Tibial nerve (tissue), 4 donors: ENCODE measurements around the gene GDPD3. TPM values are rescaled to one million over a fixed set of nuclear protein-coding genes. Genes with fewer than 3 reads are reported as not detected.

Experiments
- DNase-seq, 2 donors: peaks; one replicate each; pipeline ENCODE4 v3.0.0-alpha.2; 2019; ENCODE audit warnings: low spot score in 2 of 2
- H3K27ac ChIP-seq, 4 donors: fragments of 200-600 bp; sonication (generic) in 3 of 4; one replicate each; pipeline ENCODE4 v1.5.1; 2017 to 2019; ENCODE audit warnings: mild to moderate bottlenecking in 1 of 4
- H3K27me3 ChIP-seq, 2 donors: fragments of 200-600 bp; sonication (generic) in 1 of 2; one replicate each; pipeline versions ENCODE4 v1.5.1 to v1.6.0; 2017 to 2019
- H3K36me3 ChIP-seq, 3 donors: fragments of 200-600 bp; sonication (generic); one replicate each; pipeline ENCODE4 v1.5.1; 2018 to 2019
- H3K4me1 ChIP-seq, 4 donors: fragments of 200-600 bp; sonication (generic) in 3 of 4; one replicate each; pipeline ENCODE4 v1.5.1; 2017 to 2019
- H3K4me3 ChIP-seq, 4 donors: fragments of 200-600 bp; sonication (generic) in 3 of 4; one replicate each; pipeline ENCODE4 v1.5.1; 2017 to 2019; ENCODE audit warnings: mild to moderate bottlenecking in 1 of 4, moderate library complexity in 1 of 4
- H3K9me3 ChIP-seq, 4 donors: fragments of 200-600 bp; sonication (generic) in 3 of 4; one replicate each; pipeline ENCODE4 v1.5.1; 2017 to 2019
- EP300 ChIP-seq, 2 donors: sonication (generic); formaldehyde crosslinking; IDR thresholded peaks; one replicate each; pipeline ENCODE4 v1.6.1; 2017; ENCODE audit warnings: antibody characterized with exemption in 2 of 2, mild to moderate bottlenecking in 1 of 2
- POLR2A ChIP-seq, 2 donors: fragments of 450-650 bp; IDR thresholded peaks; one replicate each; pipeline ENCODE4 v1.6.1; 2017; ENCODE audit warnings: antibody characterized with exemption in 2 of 2, mild to moderate bottlenecking in 2 of 2, moderate library complexity in 2 of 2
- WGBS, 2 donors: methylation state at CpG; one replicate each; pipeline ENCODE4 v1.1.5; 2018; 5-methylcytosine and 5-hydroxymethylcytosine counted together
- total RNA-seq, 4 donors: library from RNA; depleted of rRNA; stranded (reverse); fragments of >200 nt; gene quantifications; one replicate each; pipeline ENCODE4 v1.1.0, GENCODE V29; 2016
- TF ChIP-seq, protein P1 (sequence below), 5 experiments: fragments of 200-600 bp in 3 of 5; fragments of 450-650 bp in 2 of 5; sonication (generic) in 3 of 5; IDR thresholded peaks; one replicate each; pipeline ENCODE4 v1.5.1; 2016 to 2019; ENCODE audit warnings: antibody characterized with exemption in 5 of 5, mild to moderate bottlenecking in 3 of 5, moderate library complexity in 2 of 5

Gene GDPD3
- total RNA-seq, 4 donors from 2014 or later, result 2.8 to 5.2 (median 4.6) TPM

DNA sequence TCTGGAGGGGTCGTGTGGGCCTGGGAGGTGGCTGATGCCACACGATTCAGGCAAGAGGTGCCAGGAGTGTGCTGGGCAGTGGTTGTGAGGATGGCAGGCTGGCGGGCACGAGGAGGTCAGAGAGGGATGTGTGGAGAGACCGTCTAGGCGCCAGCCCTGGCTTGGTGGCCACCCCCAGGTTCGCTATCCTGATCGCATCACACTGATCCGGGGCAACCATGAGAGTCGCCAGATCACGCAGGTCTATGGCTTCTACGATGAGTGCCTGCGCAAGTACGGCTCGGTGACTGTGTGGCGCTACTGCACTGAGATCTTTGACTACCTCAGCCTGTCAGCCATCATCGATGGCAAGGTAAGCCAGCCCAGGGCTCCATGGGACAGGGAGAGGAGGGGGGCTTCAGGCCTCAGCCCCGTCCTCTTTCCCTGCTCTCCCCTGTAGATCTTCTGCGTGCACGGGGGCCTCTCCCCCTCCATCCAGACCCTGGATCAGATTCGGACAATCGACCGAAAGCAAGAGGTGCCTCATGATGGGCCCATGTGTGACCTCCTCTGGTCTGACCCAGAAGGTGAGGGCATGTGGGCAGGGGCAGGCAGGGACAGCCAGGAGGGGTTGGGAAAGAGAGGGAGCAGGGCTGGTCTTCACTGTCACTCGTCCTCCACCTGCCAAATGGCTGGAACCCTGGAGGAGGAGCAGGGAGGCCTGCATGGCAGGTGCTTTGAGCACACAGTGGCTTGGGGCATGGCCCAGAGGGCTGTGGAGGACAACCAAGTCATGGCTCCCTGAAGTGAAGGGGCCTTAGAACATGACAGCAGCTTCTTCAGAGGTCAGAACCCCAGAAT, 29.9 kb downstream of the GDPD3 start:
- Histone ChIP-seq H3K4me3 (no peak overlapping the region), H3K9me3 (no peaks in the 10 kb centered on the region), H3K4me1 (peaks cover 0 to 37% (median 0%) of the 10 kb centered on the region in 4 donors), H3K27me3 (no peaks in the 10 kb centered on the region), H3K27ac (no peak overlapping the region), H3K36me3 (peaks cover 7 to 90% (median 22%) of the 10 kb centered on the region in 3 donors)
- 88 to 90% methylated on average over 24 of the region's 24 CpGs for WGBS, 2 donors
- DNase-seq, result no peak
- TF ChIP-seq POLR2A (IDR thresholded peaks at IDR 0.05) (no peak), EP300 (IDR thresholded peaks at IDR 0.05) (no peak)
- TF ChIP-seq, protein P1, sequence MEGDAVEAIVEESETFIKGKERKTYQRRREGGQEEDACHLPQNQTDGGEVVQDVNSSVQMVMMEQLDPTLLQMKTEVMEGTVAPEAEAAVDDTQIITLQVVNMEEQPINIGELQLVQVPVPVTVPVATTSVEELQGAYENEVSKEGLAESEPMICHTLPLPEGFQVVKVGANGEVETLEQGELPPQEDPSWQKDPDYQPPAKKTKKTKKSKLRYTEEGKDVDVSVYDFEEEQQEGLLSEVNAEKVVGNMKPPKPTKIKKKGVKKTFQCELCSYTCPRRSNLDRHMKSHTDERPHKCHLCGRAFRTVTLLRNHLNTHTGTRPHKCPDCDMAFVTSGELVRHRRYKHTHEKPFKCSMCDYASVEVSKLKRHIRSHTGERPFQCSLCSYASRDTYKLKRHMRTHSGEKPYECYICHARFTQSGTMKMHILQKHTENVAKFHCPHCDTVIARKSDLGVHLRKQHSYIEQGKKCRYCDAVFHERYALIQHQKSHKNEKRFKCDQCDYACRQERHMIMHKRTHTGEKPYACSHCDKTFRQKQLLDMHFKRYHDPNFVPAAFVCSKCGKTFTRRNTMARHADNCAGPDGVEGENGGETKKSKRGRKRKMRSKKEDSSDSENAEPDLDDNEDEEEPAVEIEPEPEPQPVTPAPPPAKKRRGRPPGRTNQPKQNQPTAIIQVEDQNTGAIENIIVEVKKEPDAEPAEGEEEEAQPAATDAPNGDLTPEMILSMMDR (IDR thresholded peaks at IDR 0.05), result no peak

GRCh38 chr16:30082545-30083090, 30.7 kb downstream of the GDPD3 start:
- no peaks in the 10 kb centered on the region for H3K27me3 ChIP-seq
- no peak for DNase-seq
- H3K4me3 ChIP-seq, result no peak overlapping the region
- H3K27ac ChIP-seq, result no peak overlapping the region
- H3K4me1 ChIP-seq, result peaks cover 0 to 46% (median 1%) of the 10 kb centered on the region in 4 donors
- H3K36me3 ChIP-seq, result peaks cover 9 to 98% (median 22%) of the 10 kb centered on the region in 3 donors
- H3K9me3 ChIP-seq, result no peaks in the 10 kb centered on the region
- 83 to 87% methylated on average over 20 of the region's 20 CpGs for WGBS, 2 donors
- TF ChIP-seq EP300 (IDR thresholded peaks at IDR 0.05), result no peak
- TF ChIP-seq POLR2A (IDR thresholded peaks at IDR 0.05), result no peak
- TF ChIP-seq, protein P1 (IDR thresholded peaks at IDR 0.05), result no peak

- no peak for DNase-seq
- Histone ChIP-seq H3K4me1 (peaks cover 0 to 47% (median 11%) of the 10 kb centered on the region in 4 donors), H3K9me3 (no peaks in the 10 kb centered on the region), H3K4me3 (no peak overlapping the region), H3K36me3 (peaks cover 9 to 72% (median 22%) of the 10 kb centered on the region in 3 donors), H3K27me3 (no peaks in the 10 kb centered on the region), H3K27ac (no peak overlapping the region)
- TF ChIP-seq EP300 (IDR thresholded peaks at IDR 0.05) (no peak), POLR2A (IDR thresholded peaks at IDR 0.05) (no peak)
- TF ChIP-seq, protein P1 (IDR thresholded peaks at IDR 0.05), result no peak
- 84 to 93% methylated on average over 7 of the region's 7 CpGs for WGBS, 2 donors
Measured at GRCh38 chr16:30079480-30079879, 33.9 kb downstream of the GDPD3 start.

- Histone ChIP-seq H3K27ac (no peak overlapping the region), H3K27me3 (no peaks in the 10 kb centered on the region), H3K36me3 (peaks cover 9 to 65% (median 22%) of the 10 kb centered on the region in 3 donors), H3K4me1 (peaks cover 0 to 42% (median 11%) of the 10 kb centered on the region in 4 donors), H3K9me3 (no peaks in the 10 kb centered on the region), H3K4me3 (no peak overlapping the region)
- TF ChIP-seq, protein P1 (IDR thresholded peaks at IDR 0.05), result no peak
- TF ChIP-seq POLR2A (IDR thresholded peaks at IDR 0.05) (no peak), EP300 (IDR thresholded peaks at IDR 0.05) (no peak)
- no peak for DNase-seq
- 84 to 91% methylated on average over 7 of the region's 7 CpGs for WGBS, 2 donors
Measured at GRCh38 chr16:30078744-30079143, 34.6 kb downstream of the GDPD3 start.

- Histone ChIP-seq H3K9me3 (no peaks in the 10 kb centered on the region), H3K36me3 (peaks cover 9 to 65% (median 11%) of the 10 kb centered on the region in 3 donors), H3K4me3 (peak overlapping the region in 1 of 4 donors; percentile 100), H3K27ac (peak overlapping the region in 1 of 4 donors; percentile 17), H3K4me1 (peaks cover 0 to 42% (median 11%) of the 10 kb centered on the region in 4 donors), H3K27me3 (no peaks in the 10 kb centered on the region)
- no peak for DNase-seq
- TF ChIP-seq, protein P1 (IDR thresholded peaks at IDR 0.05), result no peak
- TF ChIP-seq POLR2A (IDR thresholded peaks at IDR 0.05) (no peak), EP300 (IDR thresholded peaks at IDR 0.05) (no peak)
- WGBS, 2 donors, result 60 to 63% methylated on average over 6 of the region's 6 CpGs
Measured at GRCh38 chr16:30077656-30078055, 35.7 kb downstream of the GDPD3 start.
